Motor neuron (in vitro differentiated cells): ENCODE measurements around the gene NREP. TPM values are rescaled to one million over a fixed set of nuclear protein-coding genes. Genes with fewer than 3 reads are reported as not detected.

Experiments used
- ATAC-seq, 8 experiments: fragments of 200-7000 bp; cut with Tn5 transposase; replicated peaks in 6 of 8; 2 replicates each; pipeline ENCODE4 v1.8.0; 2021; ENCODE audit warnings: mild to moderate bottlenecking in 8 of 8, moderate library complexity in 8 of 8
- H3K27ac ChIP-seq, 2 donors: fragments of 250-450 bp; sonication (Bioruptor Pico); 2 replicates each; pipeline ENCODE4 v1.9.0; 2021; ENCODE audit warnings: antibody characterized with exemption in 2 of 2, mild to moderate bottlenecking in 2 of 2, moderate library complexity in 1 of 2
- H3K4me1 ChIP-seq, 2 donors: fragments of 250-450 bp; sonication (Bioruptor Pico); replicated peaks in 1 of 2; 2 replicates each; pipeline ENCODE4 v1.6.1; 2021; ENCODE audit warnings: antibody characterized with exemption in 2 of 2, mild to moderate bottlenecking in 2 of 2, moderate library complexity in 1 of 2
- H3K4me3 ChIP-seq, 5 donors: fragments of 250-450 bp; sonication (Bioruptor Pico); 2 replicates each; pipeline ENCODE4 v1.9.0; 2021; ENCODE audit warnings: antibody characterized with exemption in 5 of 5, mild to moderate bottlenecking in 5 of 5, moderate library complexity in 4 of 5
- WGBS, 10 experiments: fragments of 450-650 bp; shearing (Covaris generic); methylation state at CpG; one replicate each; pipeline ENCODE4 v1.0.0; 2022; 5-methylcytosine and 5-hydroxymethylcytosine counted together
- in situ Hi-C, 9 experiments: fragments of 400-800 bp; cut with MboI; loops; one replicate each; pipeline ENCODE4 v1.15.0; 2021; ENCODE audit warnings: low sequenced_read_pairs in 9 of 9, low pct_unique_long_range_greater_than_20kb in 2 of 9; ENCODE audit not compliant: unreplicated experiment in 9 of 9
- total RNA-seq, 8 experiments: library from RNA; unstranded; fragments of 300-600 nt; gene quantifications; 2 replicates each; pipeline versions ENCODE4 v1.2.3 to v1.2.4, GENCODE V29; 2022

NREP gene
- total RNA-seq, 8 experiments from 2014 or later: 10.0 to 803 (median 552) TPM

DNA sequence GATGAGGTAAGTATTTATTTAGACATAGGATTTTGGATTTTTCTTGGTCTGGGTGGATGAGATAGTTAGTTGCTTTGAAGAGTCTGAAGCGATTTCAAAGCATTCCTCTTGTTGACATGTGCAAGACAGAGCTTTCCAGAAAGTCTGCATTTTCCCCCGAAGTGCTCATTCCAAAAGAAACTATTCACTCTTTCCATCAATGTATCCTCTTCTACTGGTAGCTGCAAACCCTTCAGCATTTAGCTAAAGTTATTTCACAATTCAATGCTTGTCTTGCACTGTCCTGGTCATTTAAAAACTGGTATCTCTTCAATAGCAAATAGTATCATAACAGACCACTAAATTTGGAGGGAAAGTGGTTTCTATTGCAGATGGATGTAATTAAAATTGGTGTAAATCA lies 13.0 kb downstream of the NREP start:
- no peak for ATAC-seq
- no peak overlapping the region for H3K4me3 ChIP-seq
- no peak overlapping the region for H3K27ac ChIP-seq
- peaks cover 42 to 58% of the 10 kb centered on the region in 2 donors for H3K4me1 ChIP-seq
- WGBS, 10 experiments: 0 to 86% (median 38%) methylated on average over 1 to 2 of the region's 2 CpGs; no CpG with 5 or more reads in 4 of the 10 experiments
- in situ Hi-C loops: no loop called here

GRCh38 chr5:111743512-111743911 lies 13.5 kb downstream of the NREP start:
- H3K4me1 ChIP-seq: peaks cover 44 to 62% of the 10 kb centered on the region in 2 donors
- no peak overlapping the region for H3K4me3 ChIP-seq
- in situ Hi-C loops: no loop called here
- no peak for ATAC-seq
- WGBS, 10 experiments: 6 to 82% (median 38%) methylated on average over 1 to 2 of the region's 2 CpGs; no CpG with 5 or more reads in 1 of the 10 experiments
- no peak overlapping the region for H3K27ac ChIP-seq

DNA sequence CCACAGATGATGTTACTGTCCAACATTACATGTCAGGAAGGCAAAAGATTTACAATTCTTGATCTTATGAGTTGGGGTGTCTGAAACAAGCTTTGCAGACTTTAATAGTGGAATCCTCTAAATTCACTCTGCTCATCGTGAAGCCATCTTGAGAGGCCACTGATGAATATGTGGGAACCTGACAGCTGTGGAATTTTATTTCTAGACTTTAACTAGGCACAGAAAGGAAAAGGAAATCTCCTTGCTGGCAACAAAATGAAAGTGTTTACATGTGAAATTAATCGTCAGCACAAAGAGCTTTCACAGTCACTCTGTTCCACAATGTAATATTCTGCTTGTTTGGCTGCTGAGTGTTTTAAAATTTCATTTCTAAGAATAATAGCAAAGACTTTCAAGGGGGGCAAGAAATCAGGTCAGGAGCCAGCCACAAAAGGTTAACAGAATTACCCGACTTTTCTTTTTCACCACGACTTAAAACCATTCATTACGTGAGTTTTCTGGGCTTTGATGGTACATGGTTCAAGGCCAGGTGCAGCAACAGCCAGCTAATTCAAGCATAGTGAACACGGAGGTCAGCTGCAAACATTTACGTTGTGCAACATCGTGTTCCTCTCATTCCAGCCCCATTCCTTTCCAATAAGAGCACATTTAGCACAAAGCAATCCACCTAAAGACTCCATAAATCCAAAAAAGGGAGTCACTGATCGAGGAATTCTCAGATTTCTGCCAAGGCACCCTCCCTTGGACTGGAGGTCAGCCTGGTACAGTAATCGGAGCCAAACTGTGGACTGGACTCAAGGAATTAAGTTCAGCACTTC lies 14.6 kb downstream of the NREP start:
- H3K27ac ChIP-seq: peak overlapping the region; percentile 23
- peak overlapping the region in 1 of 5 donors; percentile 14 for H3K4me3 ChIP-seq
- H3K4me1 ChIP-seq: peaks cover 49 to 62% of the 10 kb centered on the region in 2 donors
- in situ Hi-C loops: no loop called here
- WGBS, 10 experiments: 0 to 83% (median 50%) methylated on average over 1 to 10 of the region's 10 CpGs
- ATAC-seq: peak; percentile 19 to 62 (median 44)

GRCh38 chr5:111741278-111741677 lies 15.7 kb downstream of the NREP start:
- Histone ChIP-seq H3K4me3 (no peak overlapping the region), H3K4me1 (peaks cover 46 to 62% of the 10 kb centered on the region in 2 donors), H3K27ac (peak overlapping the region in 1 of 2 donors; percentile 23)
- in situ Hi-C loops: no loop called here
- ATAC-seq: peak in 7 of 8 experiments; percentile 17 to 82 (median 61)
- 0 to 100% (median 71%) methylated on average over 1 to 3 of the region's 3 CpGs; no CpG with 5 or more reads in 3 of the 10 experiments for WGBS, 10 experiments

GRCh38 chr5:111739416-111739815 lies 17.6 kb downstream of the NREP start:
- WGBS, 10 experiments: 29 to 100% (median 77%) methylated on average over 1 to 3 of the region's 3 CpGs
- in situ Hi-C loops: no loop called here
- Histone ChIP-seq H3K27ac (no peak overlapping the region), H3K4me1 (peaks cover 51 to 73% of the 10 kb centered on the region in 2 donors), H3K4me3 (no peak overlapping the region)
- ATAC-seq: no peak

- Histone ChIP-seq H3K4me3 (no peak overlapping the region), H3K27ac (no peak overlapping the region), H3K4me1 (peaks cover 45 to 63% of the 10 kb centered on the region in 2 donors)
- 80 to 100% (median 92%) methylated on average over 1 to 5 of the region's 5 CpGs; no CpG with 5 or more reads in 2 of the 10 experiments for WGBS, 10 experiments
- in situ Hi-C loops: no loop called here
- no peak for ATAC-seq
These were observed 18.9 kb downstream of the NREP start for GRCh38 chr5:111738118-111738517.

DNA sequence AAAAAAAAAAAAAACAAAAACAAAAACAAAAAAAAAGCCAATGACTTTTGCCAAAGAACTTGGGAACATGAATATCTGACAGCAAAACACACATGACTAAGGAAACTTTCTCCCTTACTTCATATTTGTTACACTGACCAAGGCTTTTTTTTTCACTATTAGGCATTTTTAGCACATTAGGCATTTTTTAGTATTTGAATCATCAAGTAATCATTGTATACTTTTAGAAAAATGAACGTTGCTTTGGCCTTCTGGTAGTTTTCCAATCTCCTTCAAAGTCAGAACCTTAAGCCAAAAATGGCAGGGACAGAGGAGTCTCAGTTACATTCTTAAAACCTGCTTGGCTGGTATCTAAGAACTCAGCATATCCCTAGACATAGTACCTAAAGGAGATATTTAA lies 19.3 kb downstream of the NREP start:
- ATAC-seq: no peak
- no peak overlapping the region for H3K4me3 ChIP-seq
- peaks cover 41 to 59% of the 10 kb centered on the region in 2 donors for H3K4me1 ChIP-seq
- in situ Hi-C loops: no loop called here
- whole genome bisulfite sequencing, 10 experiments: 0 to 100% (median 67%) methylated on average over 1 of the region's 1 CpG; no CpG with 5 or more reads in 1 of the 10 experiments
- no peak overlapping the region for H3K27ac ChIP-seq

DNA sequence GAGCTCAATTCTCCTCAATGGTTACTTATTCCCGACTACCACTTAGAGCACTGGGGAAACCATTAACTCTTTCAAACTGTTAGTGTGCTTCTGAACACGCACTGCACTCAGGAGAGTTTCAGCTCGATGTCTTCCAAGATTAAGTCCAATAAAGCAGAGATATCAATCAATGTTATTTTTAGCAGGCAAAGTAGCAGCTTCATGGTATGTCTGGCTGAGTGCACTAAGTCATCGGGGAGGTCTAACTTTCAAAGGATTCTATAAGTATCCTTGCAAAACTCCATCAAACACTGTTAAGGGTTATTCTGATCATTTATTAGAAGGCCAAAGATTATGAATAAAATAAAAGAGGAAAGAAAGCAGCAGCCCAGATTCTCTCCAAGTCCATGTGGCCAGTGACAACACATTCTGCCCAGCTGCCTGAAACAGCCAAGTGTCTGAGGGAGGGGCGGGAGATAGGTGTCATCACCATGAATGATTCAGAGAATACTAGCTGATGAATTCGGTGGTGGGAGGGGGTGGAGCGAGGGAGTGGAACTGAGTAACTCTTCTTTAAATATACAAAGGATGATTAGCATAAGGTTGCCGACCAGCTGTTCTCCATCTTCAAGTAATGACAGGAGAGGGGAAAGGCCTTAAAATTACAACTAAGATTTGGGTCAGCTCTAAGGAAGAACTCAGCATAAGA lies 21.3 kb downstream of the NREP start:
- in situ Hi-C loops: no loop called here
- Histone ChIP-seq H3K4me3 (no peak overlapping the region), H3K4me1 (peaks cover 23 to 40% of the 10 kb centered on the region in 2 donors), H3K27ac (no peak overlapping the region)
- 0 to 85% (median 37%) methylated on average over 1 to 6 of the region's 8 CpGs for WGBS, 10 experiments
- peak; percentile 97 to 99 (median 99) for ATAC-seq

DNA sequence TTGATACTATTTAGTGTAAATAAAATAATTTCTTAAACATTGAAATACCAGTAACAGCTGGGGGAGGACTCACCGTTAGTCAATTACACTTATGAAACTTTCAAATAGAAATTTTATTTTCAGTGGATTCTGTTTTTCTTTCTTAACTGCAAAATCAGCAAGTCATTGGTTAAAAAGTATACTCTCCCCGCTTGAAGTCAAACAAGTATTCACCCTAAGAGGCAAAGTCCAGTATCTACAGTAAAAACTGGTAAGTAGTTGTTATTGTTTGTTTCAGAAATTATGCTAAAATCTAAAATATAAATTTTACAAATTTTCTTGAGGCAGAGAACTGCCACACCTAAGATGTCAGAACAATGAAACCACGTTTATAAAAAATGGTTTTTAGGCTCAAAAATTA lies 22.4 kb downstream of the NREP start:
- no peak overlapping the region for H3K4me3 ChIP-seq
- 38 to 100% (median 92%) methylated on average over 2 to 3 of the region's 3 CpGs for WGBS, 10 experiments
- no peak overlapping the region for H3K27ac ChIP-seq
- no peak for ATAC-seq
- in situ Hi-C loops: no loop called here
- H3K4me1 ChIP-seq: peaks cover 23 to 34% of the 10 kb centered on the region in 2 donors

GRCh38 chr5:111734013-111734412 lies 23.0 kb downstream of the NREP start:
- Histone ChIP-seq H3K4me1 (peaks cover 19 to 28% of the 10 kb centered on the region in 2 donors), H3K4me3 (no peak overlapping the region), H3K27ac (no peak overlapping the region)
- ATAC-seq: peak in 4 of 8 experiments; percentile 5 to 29 (median 16)
- in situ Hi-C loops: no loop called here
- WGBS, 10 experiments: 20 to 100% (median 88%) methylated on average over 1 to 4 of the region's 6 CpGs; no CpG with 5 or more reads in 2 of the 10 experiments

GRCh38 chr5:111733571-111733970 lies 23.4 kb downstream of the NREP start:
- H3K27ac ChIP-seq: no peak overlapping the region
- 8 to 100% (median 94%) methylated on average over 2 to 7 of the region's 7 CpGs; no CpG with 5 or more reads in 4 of the 10 experiments for WGBS, 10 experiments
- no peak for ATAC-seq

DNA sequence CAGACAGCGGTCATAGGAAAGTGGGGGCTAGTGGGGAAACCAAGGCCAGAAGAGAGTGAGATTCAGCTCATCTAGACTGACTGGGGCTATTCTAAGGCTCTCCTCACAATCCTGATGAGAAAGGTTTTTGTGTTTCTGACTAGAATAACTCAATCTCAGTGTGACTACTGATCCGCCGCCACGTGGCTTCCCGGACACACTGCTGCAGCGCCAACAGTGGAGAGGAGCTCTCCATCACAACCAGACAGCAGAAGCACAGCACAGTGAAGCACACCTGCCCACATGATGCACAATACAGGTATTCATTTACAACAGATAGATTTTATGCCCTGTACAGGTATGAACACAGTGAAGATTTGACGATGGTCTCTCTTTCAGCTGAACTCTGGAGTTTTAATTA lies 25.4 kb downstream of the NREP start:
- Histone ChIP-seq H3K4me1 (peaks cover 13 to 24% of the 10 kb centered on the region in 2 donors), H3K27ac (no peak overlapping the region), H3K4me3 (no peak overlapping the region)
- ATAC-seq: no peak
- WGBS, 10 experiments: 20 to 100% (median 95%) methylated on average over 1 to 6 of the region's 7 CpGs; no CpG with 5 or more reads in 2 of the 10 experiments
- in situ Hi-C loops: no loop called here

More at GRCh38 chr5:111733571-111733970, 23.4 kb downstream of the NREP start:
- peaks cover 17 to 24% of the 10 kb centered on the region in 2 donors for H3K4me1 ChIP-seq
- in situ Hi-C loops: no loop called here
- no peak overlapping the region for H3K4me3 ChIP-seq
